Activated CD8-positive, alpha-beta T cell treated with anti-CD3 and anti-CD28 coated beads, Interleukin-2, amount 10 ng/mL, durations not matched to agents 7 days and 5 days (primary cell): ENCODE measurements around the gene IL6ST. TPM values are rescaled to one million over a fixed set of nuclear protein-coding genes. Genes with fewer than 3 reads are reported as not detected.

Experiments used
- ATAC-seq: fragments of 150-1000 bp; cut with Tn5 transposase; one replicate; pipeline ENCODE4 v1.10.0; 2021; ENCODE audit warnings: moderate library complexity
- CTCF ChIA-PET: fragments of 350-600 bp; sonication (Branson Sonifier 250); formaldehyde crosslinking; loops from one replicate; lab custom pipeline; 2021; ENCODE audit warnings: antibody characterized with exemption; lab: Charles Lee
- POLR2A ChIA-PET: fragments of 350-600 bp; sonication (Branson Sonifier 250); formaldehyde crosslinking; loops from one replicate; lab custom pipeline; 2021; ENCODE audit warnings: antibody characterized with exemption; lab: Charles Lee
- DNase-seq: peaks from one replicate; pipeline ENCODE4 v3.0.0-alpha.2; 2020
- H3K27ac Mint-ChIP-seq: one replicate; pipeline ENCODE4 v1.8.0; 2021; ENCODE audit warnings: mild to moderate bottlenecking, mixed read lengths
- H3K27me3 Mint-ChIP-seq: one replicate; pipeline ENCODE4 v1.8.0; 2021; ENCODE audit warnings: low read depth, mixed read lengths
- H3K36me3 Mint-ChIP-seq: one replicate; pipeline ENCODE4 v1.8.0; 2021; ENCODE audit warnings: low read depth, mixed read lengths
- H3K4me1 Mint-ChIP-seq: one replicate; pipeline ENCODE4 v1.8.0; 2021; ENCODE audit warnings: low read depth, mixed read lengths
- H3K4me3 Mint-ChIP-seq: one replicate; pipeline ENCODE4 v1.8.0; 2021; ENCODE audit warnings: mild to moderate bottlenecking, mixed read lengths
- H3K9me3 Mint-ChIP-seq: one replicate; pipeline ENCODE4 v1.8.0; 2022; ENCODE audit warnings: mixed read lengths; ENCODE audit not compliant: insufficient read depth
- total RNA-seq, 2 experiments: library from RNA; stranded (reverse); gene quantifications; one replicate each; pipeline ENCODE4 v1.2.3, GENCODE V29; 2021

Gene IL6ST
- total RNA-seq, 2 experiments from 2014 or later, result 28.3 to 37.3 TPM

GRCh38 chr5:55904152-55904551 lies 90.6 kb downstream of the IL6ST start:
- Mint-ChIP-seq H3K4me1 (peaks cover 21% of the 10 kb centered on the region), H3K27me3 (peaks cover 35% of the 10 kb centered on the region), H3K9me3 (no peaks in the 10 kb centered on the region), H3K27ac (no peak overlapping the region), H3K36me3 (no peaks in the 10 kb centered on the region), H3K4me3 (no peak overlapping the region)
- ATAC-seq, result no peak
- ChIA-PET POLR2A (no interaction called here), CTCF (interaction anchor here (1.5 kb wide), 1 partner anchor 32 kb away, joined by 4 read pairs; no protein-coding TSS in a partner anchor)
- DNase-seq, result no peak

GRCh38 chr5:55903121-55903701 lies 91.6 kb downstream of the IL6ST start:
- peak overlapping the region; percentile 30 for H3K4me3 Mint-ChIP-seq
- no peaks in the 10 kb centered on the region for H3K36me3 Mint-ChIP-seq
- no peaks in the 10 kb centered on the region for H3K9me3 Mint-ChIP-seq
- POLR2A ChIA-PET, result interaction anchor here (0.7 kb wide), 1 partner anchor 13 kb away, joined by 3 read pairs; no protein-coding TSS in a partner anchor
- peak overlapping the region; percentile 10 for H3K27ac Mint-ChIP-seq
- peaks cover 21% of the 10 kb centered on the region for H3K4me1 Mint-ChIP-seq
- CTCF ChIA-PET, result interaction anchor here (0.5 to 1.5 kb wide), 3 partner anchors 16 to 316 kb away, joined by 3 to 4 read pairs (median 4); no protein-coding TSS in a partner anchor
- ATAC-seq (peak; percentile 95), DNase-seq (peak; percentile 77)
- H3K27me3 Mint-ChIP-seq, result peaks cover 36% of the 10 kb centered on the region

- Mint-ChIP-seq H3K4me1 (peaks cover 25% of the 10 kb centered on the region), H3K27ac (no peak overlapping the region), H3K27me3 (peaks cover 33% of the 10 kb centered on the region), H3K4me3 (no peak overlapping the region), H3K9me3 (no peaks in the 10 kb centered on the region), H3K36me3 (no peaks in the 10 kb centered on the region)
- no peak for ATAC-seq
- DNase-seq, result no peak
- ChIA-PET POLR2A (interaction anchor here (0.7 kb wide), 1 partner anchor 14 kb away, joined by 3 read pairs; no protein-coding TSS in a partner anchor), CTCF (interaction anchor here (0.8 to 1.5 kb wide), 2 partner anchors 16 to 34 kb away, joined by 4 read pairs; no protein-coding TSS in a partner anchor)
Measured at GRCh38 chr5:55902696-55903095, 92.1 kb downstream of the IL6ST start.

- Mint-ChIP-seq H3K4me1 (peaks cover 32% of the 10 kb centered on the region), H3K36me3 (no peaks in the 10 kb centered on the region), H3K4me3 (no peak overlapping the region), H3K27me3 (peaks cover 35% of the 10 kb centered on the region), H3K9me3 (no peaks in the 10 kb centered on the region), H3K27ac (no peak overlapping the region)
- CTCF ChIA-PET, result interaction anchor here (0.7 kb wide), 1 partner anchor 24 kb away, joined by 3 read pairs; no protein-coding TSS in a partner anchor
- ATAC-seq (no peak), DNase-seq (no peak)
- POLR2A ChIA-PET, result no interaction called here
Measured at GRCh38 chr5:55900776-55901175, 94.0 kb downstream of the IL6ST start.

- Mint-ChIP-seq H3K4me3 (no peak overlapping the region), H3K27ac (no peak overlapping the region), H3K4me1 (peaks cover 30% of the 10 kb centered on the region), H3K9me3 (no peaks in the 10 kb centered on the region), H3K27me3 (peaks cover 28% of the 10 kb centered on the region), H3K36me3 (no peaks in the 10 kb centered on the region)
- ChIA-PET CTCF (no interaction called here), POLR2A (no interaction called here)
- ATAC-seq, result no peak
- DNase-seq, result no peak
Measured at GRCh38 chr5:55900068-55900467, 94.7 kb downstream of the IL6ST start.

GRCh38 chr5:55899344-55899743 lies 95.4 kb downstream of the IL6ST start:
- ATAC-seq (no peak), DNase-seq (no peak)
- ChIA-PET CTCF (no interaction called here), POLR2A (no interaction called here)
- peaks cover 28% of the 10 kb centered on the region for H3K27me3 Mint-ChIP-seq
- H3K27ac Mint-ChIP-seq, result no peak overlapping the region
- H3K9me3 Mint-ChIP-seq, result no peaks in the 10 kb centered on the region
- H3K36me3 Mint-ChIP-seq, result no peaks in the 10 kb centered on the region
- peaks cover 30% of the 10 kb centered on the region for H3K4me1 Mint-ChIP-seq
- H3K4me3 Mint-ChIP-seq, result no peak overlapping the region

GRCh38 chr5:55897905-55898304 lies 96.9 kb downstream of the IL6ST start:
- Mint-ChIP-seq H3K4me3 (no peak overlapping the region), H3K9me3 (no peaks in the 10 kb centered on the region), H3K27me3 (peaks cover 25% of the 10 kb centered on the region), H3K36me3 (no peaks in the 10 kb centered on the region), H3K27ac (no peak overlapping the region), H3K4me1 (peaks cover 23% of the 10 kb centered on the region)
- DNase-seq (no peak), ATAC-seq (no peak)
- ChIA-PET POLR2A (no interaction called here), CTCF (no interaction called here)

- no peaks in the 10 kb centered on the region for H3K36me3 Mint-ChIP-seq
- no peak overlapping the region for H3K4me3 Mint-ChIP-seq
Measured at GRCh38 chr5:55897206-55897894, 97.4 kb downstream of the IL6ST start.

GRCh38 chr5:55896663-55897062 lies 98.1 kb downstream of the IL6ST start:
- peaks cover 25% of the 10 kb centered on the region for H3K27me3 Mint-ChIP-seq
- no peak for ATAC-seq
- no peaks in the 10 kb centered on the region for H3K9me3 Mint-ChIP-seq
- H3K27ac Mint-ChIP-seq, result no peak overlapping the region
- H3K4me3 Mint-ChIP-seq, result no peak overlapping the region
- DNase-seq, result no peak
- peaks cover 19% of the 10 kb centered on the region for H3K4me1 Mint-ChIP-seq
- CTCF ChIA-PET, result interaction anchor here (1.0 kb wide), 1 partner anchor 36 kb away, joined by 3 read pairs; no protein-coding TSS in a partner anchor
- H3K36me3 Mint-ChIP-seq, result no peaks in the 10 kb centered on the region
- POLR2A ChIA-PET, result interaction anchor here (0.5 kb wide), 1 partner anchor 22 kb away, joined by 3 read pairs; no protein-coding TSS in a partner anchor

More at GRCh38 chr5:55897206-55897894, 97.4 kb downstream of the IL6ST start:
- no peak overlapping the region for H3K27ac Mint-ChIP-seq
- no peaks in the 10 kb centered on the region for H3K9me3 Mint-ChIP-seq
- H3K4me1 Mint-ChIP-seq, result peaks cover 19% of the 10 kb centered on the region
- DNase-seq (no peak), ATAC-seq (no peak)
- H3K27me3 Mint-ChIP-seq, result peaks cover 25% of the 10 kb centered on the region
- POLR2A ChIA-PET, result interaction anchor here (0.5 kb wide), 1 partner anchor 23 kb away, joined by 3 read pairs; no protein-coding TSS in a partner anchor
- CTCF ChIA-PET, result no interaction called here

- ATAC-seq (no peak), DNase-seq (no peak)
- Mint-ChIP-seq H3K9me3 (no peaks in the 10 kb centered on the region), H3K36me3 (no peaks in the 10 kb centered on the region), H3K4me3 (no peak overlapping the region), H3K4me1 (peaks cover 19% of the 10 kb centered on the region), H3K27ac (no peak overlapping the region), H3K27me3 (peaks cover 25% of the 10 kb centered on the region)
- ChIA-PET POLR2A (no interaction called here), CTCF (interaction anchor here (1.0 kb wide), 1 partner anchor 36 kb away, joined by 3 read pairs; no protein-coding TSS in a partner anchor)
Measured at GRCh38 chr5:55896238-55896637, 98.5 kb downstream of the IL6ST start.

- Mint-ChIP-seq H3K27ac (no peak overlapping the region), H3K9me3 (no peaks in the 10 kb centered on the region), H3K4me1 (peaks cover 17% of the 10 kb centered on the region), H3K4me3 (no peak overlapping the region), H3K27me3 (peaks cover 18% of the 10 kb centered on the region), H3K36me3 (no peaks in the 10 kb centered on the region)
- ChIA-PET POLR2A (no interaction called here), CTCF (interaction anchor here (1.0 kb wide), 2 partner anchors 9 to 37 kb away, joined by 3 read pairs; no protein-coding TSS in a partner anchor)
- ATAC-seq (no peak), DNase-seq (no peak)
Measured at GRCh38 chr5:55895346-55895745, 99.4 kb downstream of the IL6ST start.

- Mint-ChIP-seq H3K9me3 (no peaks in the 10 kb centered on the region), H3K36me3 (no peaks in the 10 kb centered on the region), H3K27ac (no peak overlapping the region), H3K4me1 (peaks cover 16% of the 10 kb centered on the region), H3K27me3 (peaks cover 10% of the 10 kb centered on the region), H3K4me3 (no peak overlapping the region)
- POLR2A ChIA-PET, result no interaction called here
- CTCF ChIA-PET, result interaction anchor here (0.8 kb wide), 1 partner anchor 192 kb away, joined by 3 read pairs; no protein-coding TSS in a partner anchor
- ATAC-seq, result no peak
- no peak for DNase-seq
Measured at GRCh38 chr5:55894135-55894534, 100.6 kb downstream of the IL6ST start.
